ENCODE measurements around the gene NKAIN2.

The NKAIN2 gene

GRCh38 chr6:124777863-124778262 is 974.2 kb downstream of the NKAIN2 start:
- Histone ChIP-seq H3K27ac (no peak overlapping the region), H3K27me3 (no peaks in the 10 kb centered on the region), H3K9me3 (no peaks in the 10 kb centered on the region), H3K4me1 (ENCODE audit: control insufficient read depth in 1 of 2, insufficient read depth in 1 of 2, low read depth in 1 of 2, low read length in 1 of 2) (no peaks in the 10 kb centered on the region), H3K4me3 (ENCODE audit: low read depth in 1 of 2, low read length in 1 of 2) (no peak overlapping the region), H3K36me3 (no peaks in the 10 kb centered on the region)
- TF ChIP-seq CTCF (IDR thresholded peaks at IDR 0.05): no peak

- no peak for TF ChIP-seq CTCF (IDR thresholded peaks at IDR 0.05)
- Histone ChIP-seq H3K27me3 (no peaks in the 10 kb centered on the region), H3K4me1 (ENCODE audit: control insufficient read depth in 1 of 2, insufficient read depth in 1 of 2, low read depth in 1 of 2, low read length in 1 of 2) (peaks cover 0 to 5% of the 10 kb centered on the region in 2 experiments), H3K27ac (no peak overlapping the region), H3K36me3 (no peaks in the 10 kb centered on the region), H3K9me3 (no peaks in the 10 kb centered on the region), H3K4me3 (ENCODE audit: low read depth in 1 of 2, low read length in 1 of 2) (no peak overlapping the region)
These were observed 977.0 kb downstream of the NKAIN2 start for GRCh38 chr6:124780623-124781022.

GRCh38 chr6:124783344-124783743 is 979.7 kb downstream of the NKAIN2 start:
- TF ChIP-seq CTCF (IDR thresholded peaks at IDR 0.05): no peak
- no peaks in the 10 kb centered on the region for H3K9me3 ChIP-seq
- peaks cover 0 to 5% of the 10 kb centered on the region in 2 experiments for H3K4me1 ChIP-seq (ENCODE audit: control insufficient read depth in 1 of 2, insufficient read depth in 1 of 2, low read depth in 1 of 2, low read length in 1 of 2)
- H3K4me3 ChIP-seq (ENCODE audit: low read depth in 1 of 2, low read length in 1 of 2): no peak overlapping the region
- no peaks in the 10 kb centered on the region for H3K36me3 ChIP-seq
- no peak overlapping the region for H3K27ac ChIP-seq
- H3K27me3 ChIP-seq: no peaks in the 10 kb centered on the region

- Histone ChIP-seq H3K4me1 (ENCODE audit: control insufficient read depth in 1 of 2, insufficient read depth in 1 of 2, low read depth in 1 of 2, low read length in 1 of 2) (no peaks in the 10 kb centered on the region), H3K4me3 (ENCODE audit: low read depth in 1 of 2, low read length in 1 of 2) (no peak overlapping the region), H3K9me3 (no peaks in the 10 kb centered on the region), H3K27me3 (no peaks in the 10 kb centered on the region), H3K36me3 (no peaks in the 10 kb centered on the region), H3K27ac (no peak overlapping the region)
- TF ChIP-seq CTCF (IDR thresholded peaks at IDR 0.05): no peak
These were observed 987.5 kb downstream of the NKAIN2 start for GRCh38 chr6:124791156-124791555.

- TF ChIP-seq CTCF (IDR thresholded peaks at IDR 0.05): no peak
- no peaks in the 10 kb centered on the region for H3K27me3 ChIP-seq
- no peaks in the 10 kb centered on the region for H3K36me3 ChIP-seq
These were observed 988.7 kb downstream of the NKAIN2 start for GRCh38 chr6:124792386-124792785.

GRCh38 chr6:124793398-124793797 is 989.7 kb downstream of the NKAIN2 start:
- Histone ChIP-seq H3K4me3 (ENCODE audit: low read depth in 1 of 2, low read length in 1 of 2) (no peak overlapping the region), H3K36me3 (no peaks in the 10 kb centered on the region), H3K4me1 (ENCODE audit: control insufficient read depth in 1 of 2, insufficient read depth in 1 of 2, low read depth in 1 of 2, low read length in 1 of 2) (no peaks in the 10 kb centered on the region), H3K9me3 (no peaks in the 10 kb centered on the region), H3K27me3 (no peaks in the 10 kb centered on the region), H3K27ac (no peak overlapping the region)
- no peak for TF ChIP-seq CTCF (IDR thresholded peaks at IDR 0.05)

More at GRCh38 chr6:124792386-124792785, 988.7 kb downstream of the NKAIN2 start:
- Histone ChIP-seq H3K9me3 (no peaks in the 10 kb centered on the region), H3K4me1 (ENCODE audit: control insufficient read depth in 1 of 2, insufficient read depth in 1 of 2, low read depth in 1 of 2, low read length in 1 of 2) (no peaks in the 10 kb centered on the region), H3K27ac (no peak overlapping the region), H3K4me3 (ENCODE audit: low read depth in 1 of 2, low read length in 1 of 2) (no peak overlapping the region)
